ENCODE data around the gene PRDX5. TPM values are rescaled to one million over a fixed set of nuclear protein-coding genes. Genes with fewer than 3 reads are reported as not detected.

The PRDX5 gene
- total RNA-seq, 1 donor from 2014 or later = 87.5 TPM

Small RNAs within 50 kb of the gene (small RNA-seq; reads per million reads assigned to genes)
- gene MIR1237 (ENCODE audit: low replicate concordance) (not detected), gene MIR7155 (ENCODE audit: low replicate concordance) (not detected), gene RF00019 (ENCODE audit: low replicate concordance) (not detected)

Other genes starting within 250 kb of the PRDX5 start
- 12.0 TPM for gene MACROD1, start 152.0 kb upstream of the PRDX5 start, total RNA-seq
- gene STIP1, start 131.9 kb upstream of the PRDX5 start, total RNA-seq = 62.9 TPM
- gene FERMT3, start 111.4 kb upstream of the PRDX5 start, total RNA-seq = 0.98 TPM
- gene TRPT1, start 91.9 kb upstream of the PRDX5 start, total RNA-seq = 5.4 TPM
- 10.6 TPM for gene NUDT22, start 91.8 kb upstream of the PRDX5 start, total RNA-seq
- gene DNAJC4, start 87.6 kb upstream of the PRDX5 start, total RNA-seq = 6.6 TPM
- gene VEGFB, start 83.5 kb upstream of the PRDX5 start, total RNA-seq = 24.1 TPM
- 16.2 TPM for gene FKBP2, start 77.0 kb upstream of the PRDX5 start, total RNA-seq
- gene PPP1R14B, start 71.2 kb upstream of the PRDX5 start, total RNA-seq = 60.7 TPM
- gene PLCB3, start 66.6 kb upstream of the PRDX5 start, total RNA-seq = 3.7 TPM
- 35.9 TPM for gene BAD, start 33.5 kb upstream of the PRDX5 start, total RNA-seq
- gene GPR137, start 32.3 kb upstream of the PRDX5 start, total RNA-seq = 8.1 TPM
- gene KCNK4, start 26.8 kb upstream of the PRDX5 start, total RNA-seq = 1.5 TPM
- 0.98 TPM for gene CATSPERZ, start 17.8 kb upstream of the PRDX5 start, total RNA-seq
- 10.8 TPM for gene ESRRA, start 12.6 kb upstream of the PRDX5 start, total RNA-seq
- 50.9 TPM for gene TRMT112, start 562 bp upstream of the PRDX5 start, total RNA-seq
- 0.98 TPM for gene CCDC88B, start 22.1 kb downstream of the PRDX5 start, total RNA-seq
- 7.1 TPM for gene RPS6KA4, start 41.0 kb downstream of the PRDX5 start, total RNA-seq
- gene SLC22A11, start 237.8 kb downstream of the PRDX5 start, total RNA-seq = not detected